Ovary (tissue), 9 donors: ENCODE results near the gene KDM5A. TPM values are rescaled to one million over a fixed set of nuclear protein-coding genes. Genes with fewer than 3 reads are reported as not detected.
A peak's percentile ranks its signal among the peaks of the same experiment; 100 is the strongest.
"Not testable (repeated sequence)": the region's sequence is repeated elsewhere in the genome, so short reads cannot be mapped to it uniquely, and the experiment has no call there.

ENCODE experiments used
- DNase-seq, 5 donors: peaks; one replicate each; pipeline ENCODE4 v3.0.0-alpha.2; 2019 to 2020
- H3K27ac ChIP-seq, 2 donors: fragments of 200-600 bp; one replicate each; pipeline versions ENCODE4 v1.5.1 to v1.8.0; 2019 to 2022
- H3K27me3 ChIP-seq: fragments of 200-600 bp; one replicate; pipeline ENCODE4 v1.8.0; 2022
- H3K36me3 ChIP-seq: fragments of 200-600 bp; sonication (generic); one replicate; pipeline ENCODE4 v1.5.1; 2019
- H3K4me1 ChIP-seq: one replicate; pipeline ENCODE4 v1.8.1; 2013; ENCODE audit warnings: mild to moderate bottlenecking, moderate library complexity; ENCODE audit not compliant: insufficient read depth
- H3K4me3 ChIP-seq: fragments of 200-600 bp; sonication (generic); one replicate; pipeline ENCODE4 v1.5.1; 2017
- H3K9me3 ChIP-seq, 2 donors: fragments of 200-600 bp in 1 of 2; sonication (generic) in 1 of 2; one replicate each; pipeline versions ENCODE4 v1.5.1 to v1.8.1; 2013 to 2019; ENCODE audit warnings: mild to moderate bottlenecking in 1 of 2, moderate library complexity in 1 of 2
- EP300 ChIP-seq: sonication (generic); formaldehyde crosslinking; IDR thresholded peaks from one replicate; pipeline ENCODE4 v1.6.1; 2017; ENCODE audit warnings: antibody characterized with exemption
- POLR2A ChIP-seq: fragments of 450-650 bp; IDR thresholded peaks from one replicate; pipeline ENCODE4 v1.6.1; 2017; ENCODE audit warnings: antibody characterized with exemption, mild to moderate bottlenecking, moderate library complexity
- WGBS, 3 donors: extraction: QIAGEN DNeasy Blood & Tissue Kit in 1 of 3; methylation state at CpG; one replicate each; pipeline versions ENCODE4 v1.1.5 to v1.1.7; 2013 to 2017; 5-methylcytosine and 5-hydroxymethylcytosine counted together
- intact Hi-C, 4 donors: fragments of 100-400 bp; cut with DNase I; formaldehyde crosslinking; loops; one replicate each; pipeline versions ENCODE4 v1.11.0 to v1.15.1; 2022 to 2023
- polyA plus RNA-seq, 2 donors: library from polyadenylated mRNA; stranded (reverse); fragments of 200-250 nt in 1 of 2; fragments of 350-450 nt in 1 of 2; fragmentation: Illumina TruSeq in 1 of 2; extraction: RNeasy Lipid Tissue Mini Kit (QIAGEN cat#74804) in 1 of 2; gene quantifications; one replicate each; pipeline ENCODE4 v1.2.3, GENCODE V29; 2013 to 2014
- total RNA-seq, 7 donors: library from RNA; depleted of rRNA in 2 of 7; stranded (reverse); fragments of >200 nt in 2 of 7; fragmentation: NEBNext Ultra II Directional in 3 of 7; extraction: Animal tissue kit (Norgen Biotek cat#: 25700) in 3 of 7; gene quantifications; one replicate each; pipeline versions ENCODE4 v1.1.0 to v1.2.4, GENCODE V29; 2016 to 2023
- TF ChIP-seq, protein P1 (sequence below), 3 donors: fragments of 450-650 bp in 2 of 3; fragments of 200-600 bp in 1 of 3; IDR thresholded peaks; one replicate each; pipeline versions ENCODE4 v1.5.1 to v1.8.0; 2016 to 2022; ENCODE audit warnings: antibody characterized with exemption in 3 of 3, mild to moderate bottlenecking in 1 of 3
- donor health status: DM: no; HTN: no; CAD: no; lungs with moderate emphysema.
- donor health status: DM: no; HTN: no; CAD: no.
- donor health status: Bipolar disorder and iron deficiency.
- donor health status: DM: yes; HTN: yes; CAD: no.
- donor health status: DM: no; HTN: no; CAD: no.
- donor health status: DM: yes; HTN: yes; CAD: no.

Gene KDM5A
- total and polyA plus RNA-seq, 9 donors, result 11.6 to 69.9 (median 56.5) TPM

GRCh38 chr12:388541-389141 is 479 bp downstream of the KDM5A start:
- 1% methylated on average over 27 to 35 of the region's 35 CpGs for WGBS, 3 donors
- no peak for DNase-seq
- Histone ChIP-seq H3K4me3 (peak overlapping the region; percentile 81), H3K36me3 (no peaks in the 10 kb centered on the region), H3K4me1 (no peaks in the 10 kb centered on the region), H3K27ac (peak overlapping the region; percentile 48 to 79), H3K9me3 (no peaks in the 10 kb centered on the region), H3K27me3 (no peaks in the 10 kb centered on the region)
- no peak for TF ChIP-seq EP300
- TF ChIP-seq, protein P1, sequence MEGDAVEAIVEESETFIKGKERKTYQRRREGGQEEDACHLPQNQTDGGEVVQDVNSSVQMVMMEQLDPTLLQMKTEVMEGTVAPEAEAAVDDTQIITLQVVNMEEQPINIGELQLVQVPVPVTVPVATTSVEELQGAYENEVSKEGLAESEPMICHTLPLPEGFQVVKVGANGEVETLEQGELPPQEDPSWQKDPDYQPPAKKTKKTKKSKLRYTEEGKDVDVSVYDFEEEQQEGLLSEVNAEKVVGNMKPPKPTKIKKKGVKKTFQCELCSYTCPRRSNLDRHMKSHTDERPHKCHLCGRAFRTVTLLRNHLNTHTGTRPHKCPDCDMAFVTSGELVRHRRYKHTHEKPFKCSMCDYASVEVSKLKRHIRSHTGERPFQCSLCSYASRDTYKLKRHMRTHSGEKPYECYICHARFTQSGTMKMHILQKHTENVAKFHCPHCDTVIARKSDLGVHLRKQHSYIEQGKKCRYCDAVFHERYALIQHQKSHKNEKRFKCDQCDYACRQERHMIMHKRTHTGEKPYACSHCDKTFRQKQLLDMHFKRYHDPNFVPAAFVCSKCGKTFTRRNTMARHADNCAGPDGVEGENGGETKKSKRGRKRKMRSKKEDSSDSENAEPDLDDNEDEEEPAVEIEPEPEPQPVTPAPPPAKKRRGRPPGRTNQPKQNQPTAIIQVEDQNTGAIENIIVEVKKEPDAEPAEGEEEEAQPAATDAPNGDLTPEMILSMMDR (IDR thresholded peaks at IDR 0.05), result no peak
- TF ChIP-seq POLR2A, result no peak
- intact Hi-C loops, result no loop called here

- no peaks in the 10 kb centered on the region for H3K36me3 ChIP-seq
- no peak overlapping the region for H3K27ac ChIP-seq
These were observed 1.1 kb downstream of the KDM5A start for GRCh38 chr12:388012-388411.

DNA sequence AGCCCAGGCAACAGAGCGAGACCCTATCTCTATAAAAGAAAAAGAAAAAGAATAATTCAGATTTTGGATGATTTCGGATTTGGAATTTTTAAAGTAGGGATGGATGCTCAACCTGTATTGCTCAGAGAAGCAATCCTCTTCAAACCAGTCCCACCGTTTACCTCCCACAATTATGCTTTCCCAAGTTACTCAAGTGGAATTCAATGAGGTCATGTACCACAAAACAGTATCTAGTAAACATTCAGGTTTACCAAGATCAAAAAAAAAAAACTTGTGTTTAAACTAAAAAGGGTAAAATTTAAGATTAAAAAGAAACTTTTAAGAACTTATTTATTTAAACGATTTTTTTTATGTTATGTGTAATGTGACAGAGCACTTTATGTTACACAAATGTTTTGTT is 2.5 kb downstream of the KDM5A start:
- Histone ChIP-seq H3K4me1 (no peaks in the 10 kb centered on the region), H3K9me3 (no peaks in the 10 kb centered on the region), H3K27ac (no peak overlapping the region), H3K27me3 (no peaks in the 10 kb centered on the region), H3K4me3 (peak overlapping the region; percentile 81), H3K36me3 (no peaks in the 10 kb centered on the region)
- intact Hi-C loops, result no loop called here
- DNase-seq, result no peak
- TF ChIP-seq POLR2A (no peak), EP300 (no peak)
- WGBS, 3 donors, result 47 to 54% (median 49%) methylated on average over 4 of the region's 4 CpGs

More at GRCh38 chr12:388012-388411, 1.1 kb downstream of the KDM5A start:
- TF ChIP-seq, protein P1 (IDR thresholded peaks at IDR 0.05), result no peak
- TF ChIP-seq POLR2A, result no peak
- no peak for TF ChIP-seq EP300
- Histone ChIP-seq H3K9me3 (no peaks in the 10 kb centered on the region), H3K27me3 (no peaks in the 10 kb centered on the region), H3K4me3 (peak overlapping the region; percentile 81), H3K4me1 (no peaks in the 10 kb centered on the region)
- no peak for DNase-seq
- intact Hi-C loops, result no loop called here
- 0 to 1% (median 0%) methylated on average over 2 of the region's 2 CpGs for WGBS, 3 donors

- DNase-seq, H3K27me3 ChIP-seq, intact Hi-C loops, H3K9me3 ChIP-seq, H3K4me3 ChIP-seq, H3K4me1 ChIP-seq, H3K27ac ChIP-seq, H3K36me3 ChIP-seq: not testable (repeated sequence)
- WGBS, 3 donors, result 98 to 100% (median 99%) methylated on average over 5 of the region's 5 CpGs
These were observed 18.2 kb downstream of the KDM5A start for GRCh38 chr12:370739-371485.

DNA sequence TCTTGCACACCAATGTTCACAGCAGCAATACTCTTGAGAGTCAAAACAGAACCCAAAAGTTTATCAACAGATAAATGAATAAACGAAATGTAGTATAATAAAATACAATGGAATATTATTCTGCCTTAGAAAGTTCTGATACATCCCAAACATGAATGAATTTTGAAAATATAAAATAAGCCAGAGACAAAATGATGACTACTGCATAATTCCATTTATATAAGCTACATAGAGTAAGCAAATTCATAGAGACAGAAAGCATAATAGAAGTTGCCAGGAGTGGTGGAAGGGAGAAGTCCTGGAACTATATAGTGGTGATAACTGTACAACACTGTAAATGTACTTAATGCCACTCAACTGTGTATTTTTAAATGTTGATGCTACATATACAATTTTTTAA is 21.1 kb downstream of the KDM5A start:
- Histone ChIP-seq H3K4me3 (no peak overlapping the region), H3K27ac (no peak overlapping the region), H3K4me1 (no peaks in the 10 kb centered on the region), H3K9me3 (peaks cover 0 to 6% of the 10 kb centered on the region in 2 donors), H3K27me3 (no peaks in the 10 kb centered on the region), H3K36me3 (no peaks in the 10 kb centered on the region)
- 66 to 79% (median 68%) methylated on average over 1 of the region's 1 CpG for WGBS, 3 donors
- TF ChIP-seq POLR2A (no peak), EP300 (no peak)
- TF ChIP-seq, protein P1 (IDR thresholded peaks at IDR 0.05), result no peak
- no peak for DNase-seq
- intact Hi-C loops, result no loop called here
